HepG2 (cell line): Measurements from ENCODE around the gene IRAK2. TPM values are rescaled to one million over a fixed set of nuclear protein-coding genes. Genes with fewer than 3 reads are reported as not detected.

Experiments
- DNMT3B ChIP-seq: conservative IDR thresholded peaks from 2 replicates; pipeline ENCODE4 v1.6.1; 2016; ENCODE audit warnings: missing biosample characterization, control low read depth
- EEA1 ChIP-seq: sonication (generic); formaldehyde crosslinking; IDR thresholded peaks from 2 replicates; pipeline ENCODE4 v1.5.1; 2020; ENCODE audit warnings: mild to moderate bottlenecking, missing genetic modification reagents, borderline replicate concordance
- ELF3 ChIP-seq: IDR thresholded peaks from 2 replicates; pipeline ENCODE4 v1.6.1; 2016; ENCODE audit warnings: missing genetic modification reagents, missing compliant biosample characterization
- HDAC2 ChIP-seq: sonication (generic); formaldehyde crosslinking; IDR thresholded peaks from 2 replicates; pipeline ENCODE4 v1.4.0; 2020; ENCODE audit warnings: missing genetic modification reagents
- IKZF1 ChIP-seq: fragments of 450-650 bp; IDR thresholded peaks from 2 replicates; pipeline ENCODE4 v1.7.1; 2016
- MBNL3 ChIP-seq: fragments of 250-450 bp; sonication (Bioruptor Pico); conservative IDR thresholded peaks from 2 replicates; pipeline ENCODE4 v1.8.0; 2022; ENCODE audit warnings: mild to moderate bottlenecking, inconsistent platforms
- ZNF17 ChIP-seq: sonication (generic); formaldehyde crosslinking; IDR thresholded peaks from 2 replicates; pipeline ENCODE4 v1.5.0; 2020; ENCODE audit warnings: mild to moderate bottlenecking, missing genetic modification reagents
- ZNF256 ChIP-seq: sonication (generic); formaldehyde crosslinking; conservative IDR thresholded peaks from 2 replicates; pipeline ENCODE4 v1.4.0; 2020; ENCODE audit warnings: missing genetic modification reagents
- ZNF367 ChIP-seq: sonication (generic); formaldehyde crosslinking; IDR thresholded peaks from 2 replicates; pipeline ENCODE4 v1.4.0; 2020; ENCODE audit warnings: missing genetic modification reagents, borderline replicate concordance
- ZNF441 ChIP-seq: sonication (generic); formaldehyde crosslinking; IDR thresholded peaks from 2 replicates; pipeline ENCODE4 v1.7.0; 2021; ENCODE audit warnings: missing genetic modification reagents, borderline replicate concordance
- ZNF451 ChIP-seq: sonication (generic); formaldehyde crosslinking; IDR thresholded peaks from 2 replicates; pipeline ENCODE4 v1.5.0; 2020; ENCODE audit warnings: mild to moderate bottlenecking, missing genetic modification reagents
- ZNF556 ChIP-seq: sonication (generic); formaldehyde crosslinking; IDR thresholded peaks from 2 replicates; pipeline ENCODE4 v1.4.0; 2020; ENCODE audit warnings: mild to moderate bottlenecking, missing genetic modification reagents, borderline replicate concordance
- ZNF557 ChIP-seq: sonication (generic); formaldehyde crosslinking; IDR thresholded peaks from 2 replicates; pipeline ENCODE4 v1.4.0; 2020; ENCODE audit warnings: missing genetic modification reagents
- polyA plus RNA-seq, 8 experiments: library from polyadenylated mRNA; depleted of rRNA in 3 of 8; stranded (reverse) in 7 of 8; unstranded in 1 of 8; fragments of >200 nt; fragmentation: Illumina TruSeq in 4 of 8; extraction: Trizol in 4 of 8; gene quantifications; 2 replicates each; pipeline versions ENCODE4 v1.2.1 to v1.2.3, GENCODE V29; 2011 to 2016; ENCODE audit warnings: low read depth in 4 of 8, missing spikeins in 1 of 8, mixed read lengths in 1 of 8; ENCODE audit not compliant: insufficient read depth in 1 of 8
- total RNA-seq, 5 experiments: library from RNA; depleted of rRNA; stranded (reverse); fragments of >200 nt; fragmentation: Illumina TruSeq; extraction: Trizol; gene quantifications; 2 replicates each; pipeline ENCODE4 v1.2.3, GENCODE V29; 2016; ENCODE audit warnings: low read depth in 1 of 5
- TF ChIP-seq, protein P1 (sequence below): sonication (generic); formaldehyde crosslinking; IDR thresholded peaks from 2 replicates; pipeline ENCODE4 v1.4.0; 2020; ENCODE audit warnings: mild to moderate bottlenecking, missing genetic modification reagents
- TF ChIP-seq, protein P2 (sequence below): sonication (generic); formaldehyde crosslinking; IDR thresholded peaks from 2 replicates; pipeline ENCODE4 v1.8.0; 2022; ENCODE audit warnings: mild to moderate bottlenecking, missing genetic modification reagents, moderate library complexity
- TF ChIP-seq, protein P3 (sequence below), 2 experiments: sonication (generic) in 1 of 2; formaldehyde crosslinking in 1 of 2; IDR thresholded peaks; 2 replicates each; pipeline versions ENCODE4 v1.6.1 to v1.9.0; 2014 to 2022; ENCODE audit warnings: antibody characterized with exemption in 1 of 2, borderline replicate concordance in 1 of 2, inconsistent platforms in 1 of 2, low read depth in 1 of 2, missing genetic modification reagents in 1 of 2

The IRAK2 gene
- total and polyA plus RNA-seq, 2 of the 13 experiments (the other 11 are each of a cell fraction or from before 2014, with no cell fraction given), result 13.1 to 23.3 TPM

DNA sequence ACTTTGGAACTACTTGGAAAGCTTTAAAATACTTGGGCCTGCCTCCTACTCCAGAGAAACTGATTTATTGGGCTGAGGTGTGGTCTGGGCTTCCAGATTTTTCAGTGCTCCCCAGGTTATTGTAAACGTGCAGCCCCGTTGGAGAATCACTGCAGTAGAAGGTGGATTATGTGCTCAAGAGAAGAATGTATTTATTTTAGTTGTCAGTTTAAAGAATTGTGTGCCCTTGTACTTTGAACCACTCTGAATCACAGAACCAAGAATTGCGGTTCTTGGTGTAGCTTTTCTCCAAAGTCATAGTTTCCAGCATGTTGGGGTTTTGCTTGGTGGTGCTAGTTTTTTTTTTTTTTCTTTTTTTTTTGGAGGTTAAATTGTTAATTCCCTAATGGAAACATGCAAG is 85.1 kb downstream of the IRAK2 start (continued):
- TF ChIP-seq, protein P1, sequence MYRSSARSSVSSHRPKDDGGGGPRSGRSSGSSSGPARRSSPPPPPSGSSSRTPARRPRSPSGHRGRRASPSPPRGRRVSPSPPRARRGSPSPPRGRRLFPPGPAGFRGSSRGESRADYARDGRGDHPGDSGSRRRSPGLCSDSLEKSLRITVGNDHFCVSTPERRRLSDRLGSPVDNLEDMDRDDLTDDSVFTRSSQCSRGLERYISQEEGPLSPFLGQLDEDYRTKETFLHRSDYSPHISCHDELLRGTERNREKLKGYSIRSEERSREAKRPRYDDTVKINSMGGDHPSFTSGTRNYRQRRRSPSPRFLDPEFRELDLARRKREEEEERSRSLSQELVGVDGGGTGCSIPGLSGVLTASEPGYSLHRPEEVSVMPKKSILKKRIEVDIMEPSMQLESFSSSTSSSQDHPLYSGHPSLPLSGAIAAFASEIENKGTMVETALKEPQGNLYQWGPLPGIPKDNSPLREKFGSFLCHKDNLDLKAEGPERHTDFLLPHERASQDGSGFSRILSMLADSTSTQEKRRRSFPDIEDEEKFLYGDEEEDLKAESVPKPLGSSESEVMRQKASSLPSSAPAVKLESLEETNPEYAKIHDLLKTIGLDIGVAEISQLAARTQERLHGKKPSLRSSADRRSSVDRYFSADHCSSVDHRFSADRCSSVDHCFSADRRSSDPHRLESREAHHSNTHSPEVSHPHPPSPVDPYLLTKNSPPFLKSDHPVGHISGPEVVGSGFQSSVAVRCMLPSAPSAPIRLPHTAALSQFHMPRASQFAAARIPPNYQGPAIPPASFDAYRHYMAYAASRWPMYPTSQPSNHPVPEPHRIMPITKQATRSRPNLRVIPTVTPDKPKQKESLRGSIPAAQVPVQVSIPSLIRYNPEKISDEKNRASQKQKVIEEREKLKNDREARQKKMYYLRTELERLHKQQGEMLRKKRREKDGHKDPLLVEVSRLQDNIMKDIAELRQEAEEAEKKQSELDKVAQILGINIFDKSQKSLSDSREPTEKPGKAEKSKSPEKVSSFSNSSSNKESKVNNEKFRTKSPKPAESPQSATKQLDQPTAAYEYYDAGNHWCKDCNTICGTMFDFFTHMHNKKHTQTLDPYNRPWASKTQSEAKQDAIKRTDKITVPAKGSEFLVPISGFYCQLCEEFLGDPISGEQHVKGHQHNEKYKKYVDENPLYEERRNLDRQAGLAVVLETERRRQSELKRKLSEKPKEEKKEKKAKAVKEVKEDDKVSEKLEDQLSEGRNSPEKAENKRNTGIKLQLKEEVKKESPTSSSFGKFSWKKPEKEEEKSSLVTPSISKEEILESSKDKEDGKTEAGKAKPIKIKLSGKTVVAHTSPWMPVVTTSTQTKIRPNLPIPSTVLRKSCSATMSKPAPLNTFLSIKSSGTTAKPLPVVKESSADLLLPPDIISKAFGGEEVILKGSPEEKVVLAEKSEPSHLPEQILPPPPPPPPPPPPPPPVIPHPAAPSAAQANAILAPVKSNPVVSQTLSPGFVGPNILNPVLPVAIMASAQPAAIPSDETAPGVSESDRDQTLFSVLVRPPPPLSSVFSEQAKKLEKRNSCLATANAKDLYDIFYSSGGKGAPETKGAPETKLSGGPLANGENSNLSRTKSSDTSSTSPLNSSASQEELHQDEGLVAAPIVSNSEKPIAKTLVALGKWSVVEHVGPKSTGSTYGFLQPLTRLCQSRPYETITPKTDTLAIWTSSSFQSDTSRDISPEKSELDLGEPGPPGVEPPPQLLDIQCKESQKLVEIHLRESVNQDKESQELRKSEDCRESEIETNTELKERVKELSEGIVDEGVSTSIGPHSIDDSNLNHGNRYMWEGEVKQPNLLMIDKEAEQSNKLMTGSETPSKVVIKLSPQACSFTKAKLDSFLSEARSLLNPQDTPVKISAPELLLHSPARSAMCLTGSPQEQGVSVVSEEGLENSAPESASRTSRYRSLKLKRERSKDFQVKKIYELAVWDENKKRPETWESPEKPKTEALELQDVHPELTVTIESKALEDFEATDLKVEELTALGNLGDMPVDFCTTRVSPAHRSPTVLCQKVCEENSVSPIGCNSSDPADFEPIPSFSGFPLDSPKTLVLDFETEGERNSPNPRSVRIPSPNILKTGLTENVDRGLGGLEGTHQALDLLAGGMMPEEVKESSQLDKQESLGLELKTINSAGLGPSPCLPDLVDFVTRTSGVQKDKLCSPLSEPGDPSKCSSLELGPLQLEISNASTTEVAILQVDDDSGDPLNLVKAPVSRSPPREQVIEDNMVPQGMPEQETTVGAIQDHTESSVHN (CRISPR knock-in tag), result no peak
- TF ChIP-seq DNMT3B (CRISPR knock-in tag) (no peak), EEA1 (no peak), ZNF256 (CRISPR knock-in tag) (no peak), IKZF1 (no peak), MBNL3 (CRISPR knock-in tag) (no peak), ZNF451 (CRISPR knock-in tag) (no peak), ZNF367 (CRISPR knock-in tag) (no peak), ZNF441 (CRISPR knock-in tag) (no peak), ZNF556 (CRISPR knock-in tag) (no peak), ZNF557 (CRISPR knock-in tag) (no peak), ZNF17 (CRISPR knock-in tag) (no peak), ELF3 (CRISPR knock-in tag) (0 out of 2 replicates have a peak, but pooled peaks have one; percentile 18), HDAC2 (CRISPR knock-in tag) (peak; percentile 61)
- TF ChIP-seq, protein P2, sequence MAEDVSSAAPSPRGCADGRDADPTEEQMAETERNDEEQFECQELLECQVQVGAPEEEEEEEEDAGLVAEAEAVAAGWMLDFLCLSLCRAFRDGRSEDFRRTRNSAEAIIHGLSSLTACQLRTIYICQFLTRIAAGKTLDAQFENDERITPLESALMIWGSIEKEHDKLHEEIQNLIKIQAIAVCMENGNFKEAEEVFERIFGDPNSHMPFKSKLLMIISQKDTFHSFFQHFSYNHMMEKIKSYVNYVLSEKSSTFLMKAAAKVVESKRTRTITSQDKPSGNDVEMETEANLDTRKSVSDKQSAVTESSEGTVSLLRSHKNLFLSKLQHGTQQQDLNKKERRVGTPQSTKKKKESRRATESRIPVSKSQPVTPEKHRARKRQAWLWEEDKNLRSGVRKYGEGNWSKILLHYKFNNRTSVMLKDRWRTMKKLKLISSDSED (CRISPR knock-in tag), result no peak
- TF ChIP-seq, protein P3, sequence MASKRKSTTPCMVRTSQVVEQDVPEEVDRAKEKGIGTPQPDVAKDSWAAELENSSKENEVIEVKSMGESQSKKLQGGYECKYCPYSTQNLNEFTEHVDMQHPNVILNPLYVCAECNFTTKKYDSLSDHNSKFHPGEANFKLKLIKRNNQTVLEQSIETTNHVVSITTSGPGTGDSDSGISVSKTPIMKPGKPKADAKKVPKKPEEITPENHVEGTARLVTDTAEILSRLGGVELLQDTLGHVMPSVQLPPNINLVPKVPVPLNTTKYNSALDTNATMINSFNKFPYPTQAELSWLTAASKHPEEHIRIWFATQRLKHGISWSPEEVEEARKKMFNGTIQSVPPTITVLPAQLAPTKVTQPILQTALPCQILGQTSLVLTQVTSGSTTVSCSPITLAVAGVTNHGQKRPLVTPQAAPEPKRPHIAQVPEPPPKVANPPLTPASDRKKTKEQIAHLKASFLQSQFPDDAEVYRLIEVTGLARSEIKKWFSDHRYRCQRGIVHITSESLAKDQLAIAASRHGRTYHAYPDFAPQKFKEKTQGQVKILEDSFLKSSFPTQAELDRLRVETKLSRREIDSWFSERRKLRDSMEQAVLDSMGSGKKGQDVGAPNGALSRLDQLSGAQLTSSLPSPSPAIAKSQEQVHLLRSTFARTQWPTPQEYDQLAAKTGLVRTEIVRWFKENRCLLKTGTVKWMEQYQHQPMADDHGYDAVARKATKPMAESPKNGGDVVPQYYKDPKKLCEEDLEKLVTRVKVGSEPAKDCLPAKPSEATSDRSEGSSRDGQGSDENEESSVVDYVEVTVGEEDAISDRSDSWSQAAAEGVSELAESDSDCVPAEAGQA (IDR thresholded peaks at IDR 0.05; ENCODE audit: low read depth), result no peak
- TF ChIP-seq, protein P3 (CRISPR knock-in tag; IDR thresholded peaks at IDR 0.05; ENCODE audit: borderline replicate concordance), result no peak
